HS-5 (cell line): ENCODE measurements around the gene KLK1.

ENCODE experiments used
- DNase-seq: peaks from one replicate; pipeline ENCODE4 v3.0.0-alpha.2; 2012; ENCODE audit warnings: low read depth

The KLK1 gene

GRCh38 chr19:50835785-50836542, 12.4 kb upstream of the KLK1 start:
- no peak for DNase-seq

GRCh38 chr19:50835103-50835784, 11.7 kb upstream of the KLK1 start:
- no peak for DNase-seq

GRCh38 chr19:50833802-50834167, 10.2 kb upstream of the KLK1 start:
- DNase-seq = no peak

DNA sequence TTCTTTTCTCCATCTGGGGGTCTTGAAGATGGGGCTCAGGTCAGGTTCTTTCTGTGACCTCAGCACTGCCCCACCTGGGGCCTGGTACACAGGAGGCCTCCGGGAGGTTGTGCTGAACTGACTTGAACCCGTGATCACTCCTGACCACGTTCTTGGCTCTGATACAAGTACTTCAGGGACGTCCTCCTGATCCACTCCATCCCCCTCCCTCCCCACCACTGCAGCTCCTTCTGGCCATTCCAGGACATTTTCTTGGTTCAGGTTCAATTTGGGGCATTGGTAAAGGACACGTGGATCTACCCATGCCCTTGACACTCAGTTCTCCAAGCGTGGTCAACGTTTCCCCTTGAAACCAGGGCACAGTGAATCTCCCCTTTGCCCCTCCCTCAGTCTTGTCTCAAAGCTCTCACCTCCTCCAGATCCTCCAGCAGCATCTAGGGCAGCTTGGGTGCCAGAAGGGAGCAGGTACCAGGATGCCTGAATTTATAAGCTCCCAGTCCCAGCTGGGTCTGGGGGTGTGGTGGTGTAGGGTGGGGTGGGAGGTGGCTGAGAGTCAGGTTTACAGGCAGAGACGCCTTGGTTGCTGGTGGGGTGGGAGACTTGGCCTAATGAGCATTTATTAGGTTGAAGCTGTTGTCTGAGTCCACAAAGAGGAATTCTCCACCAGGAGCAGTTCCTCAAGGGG, 9.7 kb upstream of the KLK1 start, which contains the start of gene KLK15:
Gene KLK15 (minus strand): TSS at position 458 of the 685 bp plus-strand sequence. CDS start 2,082 bp downstream, outside the sequence.
- no peak for DNase-seq

GRCh38 chr19:50832666-50833065, 9.1 kb upstream of the KLK1 start:
- DNase-seq = no peak

DNA sequence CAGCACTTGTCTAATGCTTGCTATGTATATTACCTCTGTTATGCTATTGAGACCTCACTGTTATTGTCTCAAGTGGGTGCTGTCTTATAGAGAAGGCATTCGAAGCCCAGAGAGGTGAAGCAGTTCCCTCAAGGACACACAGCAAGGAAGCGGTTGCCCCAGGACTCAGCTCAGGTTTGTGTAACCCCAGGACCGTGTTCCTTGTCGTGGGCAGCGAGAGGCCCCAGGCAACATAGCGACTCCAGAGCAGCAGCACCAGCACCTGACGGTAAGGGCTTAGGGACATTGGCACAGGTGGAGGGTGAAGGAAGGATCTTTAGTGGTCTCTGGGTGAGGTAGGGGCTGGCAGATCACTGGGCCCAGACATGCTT, 7.4 kb upstream of the KLK1 start:
- DNase-seq = no peak

DNA sequence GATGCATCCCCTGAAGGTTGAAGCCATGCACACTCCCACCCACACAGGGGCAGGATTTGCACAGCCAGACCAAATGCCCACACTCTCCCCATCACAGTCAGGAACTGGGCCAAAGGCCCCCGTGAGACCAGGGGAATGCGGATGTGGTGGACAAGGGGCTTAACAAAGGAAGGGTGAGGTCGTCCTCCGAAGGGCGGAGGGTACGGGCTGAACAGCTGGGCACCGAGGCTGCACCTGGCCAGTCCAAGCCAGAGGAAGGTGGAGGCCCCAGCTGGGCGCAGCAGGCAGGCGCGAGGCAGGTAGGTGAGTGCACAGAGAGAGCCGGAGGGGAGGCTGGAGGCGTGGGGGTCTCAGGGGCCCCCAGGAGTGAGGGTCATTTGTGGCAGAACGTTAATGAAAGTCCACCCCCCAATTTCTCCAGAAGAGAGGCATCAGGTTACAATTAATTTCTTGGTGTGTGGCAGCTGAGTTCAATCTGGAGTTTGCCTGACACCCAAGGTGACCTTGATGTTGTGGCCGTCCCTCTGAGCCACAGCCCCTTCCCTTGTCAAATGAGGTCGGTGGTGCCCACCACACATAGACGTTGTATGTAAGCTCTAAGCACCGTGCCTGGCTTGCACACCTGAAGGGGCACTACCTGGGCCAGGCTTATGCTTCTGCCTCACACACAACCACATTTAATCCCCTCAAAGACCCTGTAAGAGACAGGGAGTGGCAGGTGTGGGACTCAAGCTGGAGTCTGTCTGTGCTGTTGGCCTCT, 6.9 kb upstream of the KLK1 start:
- no peak for DNase-seq

DNA sequence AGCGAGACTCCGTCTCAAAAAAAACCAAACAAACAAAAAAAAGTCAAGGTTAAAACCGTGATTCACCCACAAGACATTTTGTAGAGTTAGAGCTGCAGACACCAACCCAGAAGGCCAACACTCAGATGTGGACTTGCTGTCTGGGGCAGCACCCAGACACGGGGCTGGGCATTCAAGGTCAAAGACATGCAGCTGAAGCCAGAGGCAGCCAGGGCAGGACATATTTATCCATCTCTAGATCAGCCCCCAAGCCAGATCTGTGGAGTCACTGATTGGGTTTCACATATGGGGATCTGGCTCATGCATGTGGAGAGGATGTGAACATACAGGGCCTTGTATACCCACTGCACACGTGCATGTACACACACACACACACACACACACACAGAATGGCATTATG, 6.2 kb upstream of the KLK1 start:
- no peak for DNase-seq

DNA sequence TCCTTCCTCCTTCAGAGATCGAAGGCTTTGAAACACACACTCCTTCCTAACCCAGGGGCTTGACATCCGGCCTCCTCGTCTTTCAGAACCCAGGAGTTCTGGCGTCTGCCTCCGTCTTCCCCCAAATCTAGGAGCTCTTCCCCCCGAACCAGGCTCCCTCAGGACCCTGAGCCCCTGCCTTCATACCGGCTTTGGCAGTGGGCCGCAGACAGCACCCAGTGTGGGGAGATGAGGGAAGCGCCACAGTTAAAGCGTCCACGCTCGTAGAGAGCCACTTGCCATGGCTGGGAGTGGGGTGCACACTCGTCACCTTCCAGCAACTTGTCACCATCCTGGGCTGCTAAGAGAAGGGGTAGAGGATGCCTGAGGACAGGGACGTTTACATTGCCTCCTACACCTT, 3.9 kb upstream of the KLK1 start:
- no peak for DNase-seq

- no peak for DNase-seq
These were observed 3.1 kb upstream of the KLK1 start for GRCh38 chr19:50826492-50827240.

DNA sequence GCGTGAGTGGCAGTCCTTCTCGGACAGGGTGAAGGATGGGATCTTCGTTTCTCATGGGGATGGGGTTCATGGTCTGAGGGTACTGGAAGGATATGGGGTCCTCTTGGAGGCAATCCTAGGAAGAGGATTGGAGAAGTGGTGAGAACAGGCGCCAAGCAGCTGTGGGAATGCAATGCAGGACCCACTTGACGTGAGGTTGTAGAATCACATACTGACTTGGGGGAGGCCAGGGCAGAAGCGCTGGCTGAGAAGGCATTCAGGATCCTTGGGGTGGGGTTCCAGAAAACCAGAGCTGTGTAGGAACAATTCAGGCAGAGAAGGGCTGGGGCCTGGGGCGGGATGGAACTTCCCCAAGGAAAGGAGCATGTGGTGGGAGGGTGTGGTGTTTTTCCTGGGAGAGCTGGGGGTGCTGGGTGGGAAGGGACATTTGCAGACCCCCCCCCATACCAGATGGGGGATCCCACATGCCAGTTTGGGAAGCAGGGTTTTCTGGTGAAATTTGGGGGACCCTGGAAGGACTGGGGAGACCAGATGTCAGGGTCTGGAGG, 852 bp downstream of the KLK1 start:
- DNase-seq = no peak

DNA sequence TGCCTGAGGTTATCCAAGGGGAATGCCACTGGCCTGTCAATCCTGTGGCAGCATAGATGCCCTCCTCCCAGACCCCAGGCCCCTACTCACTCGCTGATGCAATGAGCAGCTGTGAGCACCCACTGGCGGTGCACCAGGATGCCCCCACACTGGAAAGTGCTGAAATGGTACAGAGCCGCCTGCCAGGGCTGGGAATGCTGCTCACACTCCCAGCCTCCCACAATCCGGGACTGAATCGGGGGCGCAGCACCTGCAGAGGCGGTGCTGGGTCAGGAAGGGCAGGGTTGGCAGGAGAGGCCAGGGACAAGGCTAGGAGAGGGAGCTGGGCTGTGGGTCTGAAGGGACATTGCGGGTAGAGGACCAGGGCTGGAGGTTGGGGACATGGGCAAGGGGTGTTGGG, 2.0 kb downstream of the KLK1 start:
- no peak for DNase-seq

DNA sequence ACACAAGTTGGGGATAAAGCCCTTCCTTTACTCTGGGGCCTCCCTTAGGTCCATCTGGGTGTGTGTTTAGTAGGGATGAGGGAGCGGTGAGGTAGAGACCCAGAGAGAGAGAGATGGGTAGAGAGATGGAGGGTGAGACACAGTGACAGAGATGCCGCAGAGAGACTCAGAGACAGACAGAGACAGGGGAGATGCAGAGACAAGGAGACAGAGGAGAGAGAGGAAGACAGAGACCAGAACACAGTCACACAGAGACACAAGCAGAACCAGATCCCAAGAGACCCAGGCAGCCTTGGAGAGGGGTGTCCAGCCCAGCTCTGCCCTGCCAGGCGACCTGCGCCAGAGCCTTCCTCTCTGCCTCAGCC, 2.4 kb downstream of the KLK1 start:
- DNase-seq = no peak

GRCh38 chr19:50820549-50821247, 2.9 kb downstream of the KLK1 start:
- DNase-seq = no peak

DNA sequence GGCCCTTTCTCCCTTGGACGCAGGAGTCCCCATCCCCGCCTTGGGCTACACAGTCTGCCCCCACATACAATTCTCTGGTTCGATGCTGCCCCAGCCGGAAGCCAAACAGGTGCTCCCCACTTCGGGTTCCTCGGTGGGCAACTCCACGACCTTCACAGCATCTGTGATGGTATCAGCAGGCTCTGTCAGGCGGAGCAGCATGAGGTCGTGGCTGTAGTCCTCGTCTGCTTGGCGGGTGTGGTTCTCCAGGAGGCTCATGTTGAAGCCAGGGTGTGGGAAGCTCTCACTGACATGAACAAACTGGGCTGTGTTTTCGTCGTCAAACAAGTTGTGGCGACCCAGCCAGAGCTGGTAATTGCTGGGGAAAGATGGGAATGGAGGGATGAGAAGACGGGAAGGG, 3.5 kb downstream of the KLK1 start:
- no peak for DNase-seq

DNA sequence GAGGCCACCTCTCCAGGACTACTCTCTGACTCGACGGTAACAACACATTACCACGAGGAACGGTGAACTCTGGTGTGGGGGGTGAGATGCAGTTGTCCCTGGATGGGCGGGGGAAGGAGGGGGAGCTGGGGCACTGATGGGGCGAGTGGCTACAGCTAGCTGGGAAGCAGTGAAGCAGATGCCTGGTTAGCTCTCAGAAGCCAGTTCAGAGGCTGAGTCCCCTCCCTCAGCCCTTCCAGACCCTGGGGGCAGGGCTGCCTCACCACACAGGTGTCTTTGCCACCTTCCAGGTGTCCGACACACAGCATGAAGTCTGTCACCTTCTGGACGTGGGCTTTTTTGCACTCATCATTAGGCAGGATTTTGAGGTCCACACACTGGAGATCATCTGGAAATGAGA, 4.0 kb downstream of the KLK1 start:
- DNase-seq = no peak

DNA sequence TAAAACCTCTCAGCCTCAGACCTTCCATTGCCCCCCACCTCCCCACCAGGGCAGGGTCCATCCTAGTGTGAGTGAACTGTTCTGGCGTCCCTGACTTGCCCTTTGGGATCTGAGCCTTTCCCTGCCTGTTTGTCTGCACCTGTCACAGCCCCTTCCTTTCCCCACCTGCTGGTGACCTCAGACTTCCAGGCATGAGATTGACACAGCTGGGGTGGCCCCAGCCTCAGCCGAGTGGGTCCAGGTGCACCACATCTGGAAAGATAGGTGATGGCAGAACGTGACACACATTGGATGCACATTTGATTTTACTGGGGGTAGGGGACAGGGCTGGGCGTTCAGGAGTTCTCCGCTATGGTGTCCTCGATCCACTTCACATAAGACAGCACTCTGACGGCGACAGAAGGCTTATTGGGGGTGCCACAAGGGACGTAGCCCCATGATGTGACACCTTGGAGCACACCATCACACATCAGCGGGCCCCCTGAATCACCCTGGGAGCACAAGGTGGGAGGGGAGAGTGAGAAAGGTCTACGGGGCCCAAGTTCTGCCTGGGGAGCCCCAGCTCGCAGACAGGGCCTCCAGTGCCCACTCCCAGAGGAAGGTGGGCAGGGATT, 4.6 kb downstream of the KLK1 start:
- DNase-seq = no peak

GRCh38 chr19:50817941-50818858, 5.4 kb downstream of the KLK1 start:
- no peak for DNase-seq

GRCh38 chr19:50815439-50815838, 8.1 kb downstream of the KLK1 start:
- DNase-seq = no peak
